HG03442 (cell line): ENCODE data around the gene CSNK1G2.

Experiments
- ATAC-seq: cut with Tn5 transposase; IDR thresholded peaks from one replicate; pipeline ENCODE4 v1.9.1; 2021; ENCODE audit warnings: mild to moderate bottlenecking, moderate library complexity; ENCODE audit not compliant: unreplicated experiment

The CSNK1G2 gene

DNA sequence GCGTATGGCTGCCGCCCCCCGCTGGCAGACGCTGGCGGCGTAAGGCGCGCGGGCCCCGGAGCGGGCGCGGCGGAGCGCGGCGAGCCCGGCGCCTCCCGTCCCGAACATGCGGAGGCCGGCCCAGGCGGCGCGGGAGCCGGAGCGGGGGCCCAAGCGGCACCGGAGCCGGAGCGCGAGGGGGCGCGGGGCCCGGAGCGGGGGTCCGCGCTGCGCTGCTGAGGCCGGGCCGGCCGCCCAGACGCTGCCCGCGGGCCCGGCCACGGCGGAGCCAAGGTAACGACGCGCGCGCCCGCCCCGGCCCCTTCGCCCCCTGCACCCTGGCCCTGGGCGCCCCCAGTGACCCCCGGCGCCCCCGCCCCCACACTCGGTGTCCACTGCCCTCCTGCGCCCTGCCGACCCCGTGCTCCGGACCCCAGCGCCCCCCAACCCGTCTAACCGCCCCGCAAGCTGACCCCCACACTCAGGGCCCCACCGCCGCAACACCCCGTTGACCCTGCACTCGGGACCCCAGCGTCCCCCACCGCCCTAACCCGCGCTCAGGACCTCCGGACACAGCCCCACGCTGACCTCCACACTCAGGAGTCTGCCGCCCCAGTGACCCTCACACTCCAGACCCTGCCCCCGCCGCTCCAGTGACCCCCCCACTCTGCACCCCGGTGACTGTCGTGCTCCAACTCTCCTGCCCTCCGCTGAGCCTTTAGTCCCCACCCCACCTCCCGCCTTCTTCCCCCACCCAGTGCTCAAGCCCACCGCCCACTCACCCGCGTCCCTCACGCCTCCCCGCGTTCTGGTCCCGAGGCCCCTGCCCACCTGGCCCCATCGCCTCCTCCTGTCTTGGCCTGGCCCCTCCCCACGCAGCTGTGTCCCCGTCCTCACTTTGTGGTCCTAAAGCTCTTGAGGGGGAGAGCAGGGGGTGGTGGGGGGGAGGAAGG lies at the start of gene CSNK1G2:
Gene CSNK1G2, plus strand, starts transcription at position 27 of the 932 bp plus-strand sequence. CDS start 28,601 bp downstream, outside the sequence.
- ATAC-seq = peak; percentile 15

DNA sequence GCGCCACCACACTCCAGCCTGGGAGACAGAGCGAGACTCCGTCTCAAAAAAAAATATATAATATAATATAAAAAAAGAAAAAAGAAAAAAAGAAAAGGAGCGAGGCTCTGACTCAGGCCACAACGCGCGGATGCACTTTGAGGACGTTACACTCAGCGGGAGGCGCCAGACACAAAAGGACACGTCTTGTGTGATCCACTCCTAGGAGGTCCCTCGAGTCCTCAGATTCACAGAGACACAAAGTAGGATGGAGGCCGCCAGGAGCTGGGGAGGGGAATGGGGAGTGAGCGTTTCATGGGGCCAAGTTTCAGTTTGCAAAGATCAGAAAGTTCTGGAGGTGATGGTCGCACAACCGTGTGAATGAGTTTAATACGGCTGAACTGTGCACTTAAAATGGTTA lies 47.2 kb upstream of the CSNK1G2 start:
- no peak for ATAC-seq

DNA sequence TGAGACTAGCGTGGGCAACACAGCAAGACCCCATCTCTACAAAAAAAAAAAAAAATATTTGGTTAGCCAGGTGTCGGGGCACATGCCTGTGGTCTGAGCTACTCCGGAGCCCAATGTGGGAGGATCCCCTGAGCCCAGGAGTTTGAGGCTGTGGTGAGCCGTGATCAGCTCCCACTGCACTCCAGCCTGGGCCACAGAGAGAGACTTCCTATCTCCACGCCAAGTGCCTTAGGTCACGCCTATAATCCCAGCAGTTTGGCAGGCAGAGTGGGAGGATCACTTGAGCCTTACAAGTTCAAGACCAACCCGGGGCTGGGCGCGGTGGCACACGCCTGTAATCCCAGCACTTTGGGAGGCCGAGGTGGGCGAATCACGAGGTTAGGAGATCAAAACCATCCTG lies 44.5 kb upstream of the CSNK1G2 start:
- no peak for ATAC-seq

DNA sequence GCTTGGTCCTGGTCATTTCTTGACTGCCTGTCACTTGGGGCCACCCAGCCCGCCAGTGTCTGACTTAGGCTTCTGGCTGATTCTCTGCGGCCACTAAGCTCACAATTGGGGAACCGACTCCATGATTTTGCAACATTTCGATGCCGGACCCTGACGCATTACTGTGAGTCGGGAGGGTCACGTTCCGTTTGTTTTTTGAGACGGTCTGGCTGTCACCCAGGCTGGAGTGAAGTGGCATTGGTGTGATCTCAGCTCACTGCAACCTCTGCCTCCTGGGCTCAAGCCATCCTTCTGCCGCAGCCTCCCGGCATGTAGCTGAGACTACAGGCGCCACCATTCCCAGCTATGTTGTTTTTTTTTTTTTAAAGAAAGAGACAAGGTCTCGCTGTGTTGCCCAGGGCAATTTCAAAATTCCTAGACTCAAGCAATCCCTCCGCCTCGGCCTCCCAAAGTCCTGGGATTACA lies 39.0 kb upstream of the CSNK1G2 start:
- no peak for ATAC-seq

DNA sequence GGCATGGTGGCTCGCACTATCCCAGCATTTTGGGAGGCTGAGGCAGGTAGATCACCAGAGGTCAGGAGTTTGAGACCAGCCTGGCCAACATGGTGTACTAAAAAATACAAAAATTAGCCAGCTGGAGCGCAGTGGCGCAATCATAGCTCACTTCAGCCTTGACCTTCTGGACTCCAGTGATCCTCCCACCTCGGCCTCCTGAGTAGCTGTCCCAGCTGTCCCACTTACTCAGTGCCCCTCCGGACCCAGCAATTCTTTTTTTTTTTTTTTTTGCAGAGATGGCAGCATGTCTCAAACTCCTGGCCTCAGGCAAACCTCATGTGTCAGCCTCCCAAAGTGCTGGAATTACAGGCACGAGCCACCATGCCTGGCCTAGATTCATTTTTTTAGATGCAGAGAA lies 38.0 kb upstream of the CSNK1G2 start:
- ATAC-seq = no peak

DNA sequence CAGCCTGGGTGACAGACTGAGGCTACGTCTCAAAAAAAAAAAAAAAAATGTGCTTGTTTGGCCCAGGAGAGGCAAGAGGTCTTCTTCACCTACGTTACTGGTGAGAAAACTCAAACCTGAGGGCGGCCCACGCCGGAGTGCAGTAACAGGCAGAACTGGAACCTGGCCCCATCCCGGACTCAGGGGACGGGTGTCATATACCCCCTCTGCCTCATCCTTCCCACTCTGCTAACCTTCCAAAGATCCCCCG lies 36.2 kb upstream of the CSNK1G2 start:
- peak; percentile 6 for ATAC-seq

DNA sequence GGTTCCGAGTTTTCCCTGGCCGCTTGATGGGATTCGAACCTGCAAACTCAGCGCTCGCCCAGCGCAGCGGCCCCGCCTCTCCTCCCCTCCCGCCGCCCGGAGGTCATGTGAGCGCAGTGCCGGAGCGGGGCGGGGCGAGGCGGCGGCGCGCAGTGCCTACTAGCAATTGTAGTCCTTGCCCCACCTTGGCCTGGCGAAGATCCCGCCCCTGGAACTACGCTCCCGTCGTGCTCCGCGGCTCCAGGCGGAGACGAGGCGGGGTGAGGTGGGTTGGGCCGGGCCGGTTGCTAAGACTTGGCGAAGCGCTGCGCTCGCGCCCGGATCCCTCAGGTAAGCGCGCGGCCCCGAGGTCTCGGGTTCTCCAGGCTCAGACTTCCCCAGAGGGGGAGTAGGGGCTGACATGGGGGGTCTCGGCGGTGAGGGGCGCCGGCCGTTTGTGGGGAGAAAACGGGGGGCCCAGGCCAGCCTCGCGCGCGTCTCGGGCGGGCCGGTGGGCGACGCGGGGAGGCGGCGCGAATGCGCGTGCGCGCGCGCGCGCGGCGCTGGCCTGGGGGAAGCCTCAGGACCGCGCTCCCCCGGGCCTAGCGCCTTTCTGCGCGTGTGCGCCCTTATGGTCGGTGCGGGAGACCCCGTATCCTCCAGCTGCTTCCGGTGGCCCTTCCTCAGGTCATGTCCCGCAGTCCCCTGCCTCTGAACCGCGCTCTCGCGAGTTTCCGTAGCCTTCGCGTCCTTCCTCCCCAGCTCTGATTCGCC lies 35.7 kb upstream of the CSNK1G2 start, which contains the start of the genes ADAT3 and SCAMP4:
Gene ADAT3, plus strand, starts transcription at position 290 of the 753 bp plus-strand sequence. CDS start 6,649 bp downstream, outside the sequence.
Gene SCAMP4, plus strand, starts transcription at position 290 of the 753 bp plus-strand sequence. CDS start 9,621 bp downstream, outside the sequence.
- ATAC-seq = peak; percentile 77

DNA sequence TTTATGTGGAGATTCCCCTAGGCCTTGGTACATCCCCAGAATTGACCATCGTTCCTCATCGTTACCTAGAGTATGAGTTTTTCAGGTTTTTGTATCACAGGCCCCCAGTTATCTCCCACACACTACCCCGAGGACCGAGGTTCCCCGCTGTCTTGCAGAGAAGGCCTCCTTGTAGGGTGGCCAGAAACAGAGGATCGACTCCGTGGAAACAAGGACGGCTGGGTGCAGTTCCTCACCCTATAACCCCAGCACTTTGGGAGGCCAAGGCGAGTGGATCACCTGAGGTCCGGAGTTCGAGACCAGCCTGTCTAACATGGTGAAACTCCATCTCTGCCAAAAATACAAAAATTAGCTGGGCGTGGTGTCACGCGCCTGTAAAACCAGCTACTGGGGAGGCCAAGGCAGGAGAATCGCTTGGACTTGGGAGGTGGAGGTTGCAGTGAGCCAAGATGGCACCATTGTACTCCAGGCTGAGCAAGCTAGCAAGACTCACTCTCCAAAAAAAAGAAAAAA lies 35.1 kb upstream of the CSNK1G2 start:
- no peak for ATAC-seq

DNA sequence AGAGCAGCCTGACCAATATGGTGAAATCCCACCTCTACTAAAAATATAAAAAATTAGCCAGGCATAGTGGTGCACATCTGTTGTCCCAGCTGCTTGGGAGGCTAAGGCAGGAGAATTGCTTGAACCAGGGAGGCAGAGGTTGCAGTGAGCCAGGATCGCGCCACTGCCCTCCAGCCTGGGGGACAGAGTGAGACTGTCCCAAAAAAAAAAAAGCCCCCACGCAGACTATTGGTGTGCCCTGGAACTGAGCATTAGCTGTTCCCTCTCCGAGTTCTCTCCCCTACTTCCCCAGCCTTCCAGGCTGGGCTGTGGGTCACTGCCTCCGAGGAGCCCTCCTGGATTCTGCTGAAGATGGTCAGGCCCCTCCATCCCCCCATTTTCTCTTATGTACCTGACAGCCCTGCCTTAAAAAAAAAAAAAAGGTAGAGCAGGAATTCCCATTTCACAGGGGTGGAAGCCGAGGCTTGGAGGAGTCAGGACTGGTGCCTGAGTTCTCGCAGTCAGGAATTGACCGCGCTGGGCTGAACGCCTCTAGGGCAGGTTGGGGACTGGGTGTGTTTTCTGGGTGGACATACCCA lies 33.9 kb upstream of the CSNK1G2 start:
- ATAC-seq = no peak

DNA sequence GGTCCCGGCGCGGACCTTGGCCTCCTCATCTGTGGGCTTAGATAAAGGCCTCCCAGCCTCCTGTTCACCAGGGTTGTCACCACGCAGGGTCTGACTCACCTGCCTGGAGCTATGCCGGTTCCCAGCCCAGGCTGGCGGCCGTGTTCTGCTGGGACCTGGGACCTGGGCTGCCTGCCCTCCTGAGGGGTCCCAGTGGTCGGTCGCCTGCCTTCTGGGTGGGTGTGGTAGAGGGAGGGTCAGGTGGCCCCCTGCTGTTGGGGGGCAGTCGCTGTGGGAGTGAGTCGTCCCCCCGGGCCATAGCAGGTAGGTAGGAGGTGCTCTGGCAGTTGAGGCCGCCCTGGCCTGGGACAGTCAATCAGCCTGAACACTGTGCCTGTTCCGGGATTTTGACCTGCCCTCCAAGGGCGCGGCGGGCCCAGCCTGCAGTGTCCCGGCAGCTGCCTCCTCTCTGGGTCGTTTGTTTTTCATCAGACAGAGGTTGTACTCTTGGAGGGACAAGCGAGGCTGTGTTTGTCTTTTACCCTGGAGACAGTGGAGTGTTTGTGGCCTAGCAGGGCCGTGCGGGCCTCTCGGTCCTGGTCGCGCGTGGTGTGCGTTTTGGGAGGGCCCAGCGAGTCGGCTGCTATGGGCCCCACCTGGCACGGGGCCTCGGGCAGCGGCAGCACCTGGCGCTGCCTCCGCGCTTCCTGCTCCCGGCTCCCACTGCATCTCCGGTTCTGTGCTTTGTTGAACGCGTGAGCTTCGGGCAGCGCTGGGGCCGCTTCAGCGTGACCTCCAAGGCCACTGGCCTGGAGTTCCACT lies 33.2 kb upstream of the CSNK1G2 start:
- no peak for ATAC-seq

DNA sequence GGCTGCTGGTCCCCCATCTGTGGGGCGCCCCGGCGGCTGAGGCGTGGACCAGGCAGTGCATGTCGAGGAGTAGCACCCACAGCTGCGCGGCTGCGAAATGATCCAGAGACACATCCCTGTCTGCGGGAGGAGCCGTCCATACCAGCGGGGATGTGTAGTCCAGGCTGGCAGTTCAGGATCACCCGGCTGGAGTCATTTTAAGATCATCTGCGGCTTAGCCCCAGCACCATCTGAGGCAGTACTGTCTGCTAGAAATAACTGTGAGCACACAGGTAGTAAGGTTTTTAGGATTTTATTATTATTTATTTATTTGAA lies 32.7 kb upstream of the CSNK1G2 start:
- ATAC-seq = no peak

DNA sequence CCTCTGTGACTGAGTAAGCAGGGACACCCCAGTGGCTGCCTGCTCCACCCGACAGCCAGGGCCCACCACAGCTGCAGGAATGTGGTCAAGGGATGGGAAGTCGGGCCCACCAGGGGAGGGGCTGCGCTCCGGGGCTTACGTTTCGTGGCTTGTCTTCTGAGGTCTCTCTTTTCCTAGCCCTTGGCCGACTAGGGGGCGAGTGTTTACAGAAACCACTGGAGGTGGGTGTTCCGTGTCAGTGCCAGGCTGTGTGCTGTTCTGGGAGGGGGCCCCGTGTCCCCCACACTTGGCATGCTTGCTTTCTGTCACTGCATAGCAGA lies 31.3 kb upstream of the CSNK1G2 start:
- no peak for ATAC-seq

DNA sequence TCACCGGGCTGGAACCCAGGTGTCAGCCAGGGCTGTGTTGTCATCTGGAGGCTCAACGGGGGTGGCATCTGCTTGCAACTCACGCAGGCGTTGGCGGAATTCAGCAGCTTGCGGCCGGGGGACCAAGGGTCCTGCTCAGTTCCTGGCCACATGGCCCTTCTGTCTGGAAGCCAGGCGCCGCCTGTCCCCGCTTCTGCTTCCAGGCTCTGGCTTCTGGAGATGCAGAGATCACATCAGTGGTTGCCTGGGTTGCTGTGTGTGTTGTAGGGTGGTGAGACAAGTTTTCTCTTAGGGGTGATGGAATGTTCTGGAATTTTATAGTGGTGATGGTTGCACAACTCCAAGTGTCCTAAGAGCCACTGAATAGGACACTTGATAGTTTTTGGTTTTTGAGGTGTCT lies 30.8 kb upstream of the CSNK1G2 start:
- no peak for ATAC-seq

DNA sequence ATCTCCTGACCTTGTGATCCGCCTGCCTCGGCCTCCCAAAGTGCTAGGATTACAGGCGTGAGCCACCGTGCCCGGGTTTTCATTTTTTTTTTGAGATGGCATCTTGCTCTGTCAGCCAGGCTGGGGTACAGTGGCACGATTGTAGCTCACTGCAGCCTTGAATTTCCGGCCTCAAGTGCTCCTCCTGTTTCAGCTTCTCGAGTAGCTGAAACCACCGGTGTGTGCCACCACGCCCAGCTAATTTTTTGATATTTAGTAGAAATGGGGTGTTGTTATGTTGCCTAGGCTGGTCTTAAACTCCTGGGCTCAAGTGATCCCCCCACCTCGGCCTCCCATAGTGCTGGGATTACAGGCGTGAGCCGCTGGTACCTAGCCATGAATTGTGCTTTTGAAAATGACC lies 29.9 kb upstream of the CSNK1G2 start:
- no peak for ATAC-seq

DNA sequence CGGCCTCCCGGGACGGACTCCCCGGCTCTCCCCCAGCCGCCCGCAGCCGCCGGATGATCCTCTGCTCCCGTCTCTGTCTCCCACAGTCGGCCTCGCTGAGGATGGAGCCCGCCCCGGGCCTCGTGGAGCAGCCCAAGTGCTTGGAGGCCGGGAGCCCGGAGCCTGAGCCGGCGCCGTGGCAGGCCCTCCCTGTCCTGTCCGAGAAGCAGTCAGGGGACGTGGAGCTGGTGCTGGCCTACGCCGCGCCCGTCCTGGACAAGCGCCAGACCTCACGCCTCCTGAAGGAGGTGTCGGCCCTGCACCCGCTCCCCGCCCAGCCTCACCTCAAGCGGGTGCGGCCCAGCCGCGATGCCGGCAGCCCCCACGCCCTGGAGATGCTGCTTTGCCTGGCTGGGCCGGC lies 29.0 kb upstream of the CSNK1G2 start:
- no peak for ATAC-seq

DNA sequence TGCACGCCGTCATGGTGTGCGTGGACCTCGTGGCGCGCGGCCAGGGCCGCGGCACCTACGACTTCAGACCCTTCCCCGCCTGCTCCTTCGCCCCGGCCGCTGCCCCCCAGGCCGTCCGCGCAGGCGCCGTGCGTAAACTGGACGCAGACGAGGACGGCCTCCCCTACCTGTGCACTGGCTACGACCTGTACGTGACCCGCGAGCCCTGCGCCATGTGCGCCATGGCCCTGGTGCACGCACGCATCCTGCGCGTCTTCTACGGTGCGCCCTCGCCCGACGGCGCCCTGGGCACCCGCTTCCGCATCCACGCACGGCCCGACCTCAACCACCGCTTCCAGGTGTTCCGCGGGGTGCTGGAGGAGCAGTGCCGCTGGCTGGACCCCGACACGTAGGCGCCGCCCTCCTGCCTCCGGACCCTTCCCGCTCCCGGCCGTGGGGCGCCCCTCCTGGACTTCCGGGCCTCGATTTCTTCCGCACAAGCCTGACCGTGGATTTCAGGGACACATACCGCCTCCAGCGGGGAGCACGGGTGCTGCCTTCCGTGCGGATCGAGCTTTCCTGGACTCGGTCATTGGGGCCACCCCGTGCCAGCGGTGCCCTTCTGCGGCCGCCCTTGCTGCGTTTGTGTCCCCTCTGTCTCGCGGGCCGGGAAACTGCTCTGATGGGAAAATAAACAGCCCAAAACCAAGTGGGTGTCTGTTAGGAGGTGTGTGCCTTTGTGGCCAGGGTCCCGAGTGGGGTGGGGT lies 28.0 kb upstream of the CSNK1G2 start:
- no peak for ATAC-seq

DNA sequence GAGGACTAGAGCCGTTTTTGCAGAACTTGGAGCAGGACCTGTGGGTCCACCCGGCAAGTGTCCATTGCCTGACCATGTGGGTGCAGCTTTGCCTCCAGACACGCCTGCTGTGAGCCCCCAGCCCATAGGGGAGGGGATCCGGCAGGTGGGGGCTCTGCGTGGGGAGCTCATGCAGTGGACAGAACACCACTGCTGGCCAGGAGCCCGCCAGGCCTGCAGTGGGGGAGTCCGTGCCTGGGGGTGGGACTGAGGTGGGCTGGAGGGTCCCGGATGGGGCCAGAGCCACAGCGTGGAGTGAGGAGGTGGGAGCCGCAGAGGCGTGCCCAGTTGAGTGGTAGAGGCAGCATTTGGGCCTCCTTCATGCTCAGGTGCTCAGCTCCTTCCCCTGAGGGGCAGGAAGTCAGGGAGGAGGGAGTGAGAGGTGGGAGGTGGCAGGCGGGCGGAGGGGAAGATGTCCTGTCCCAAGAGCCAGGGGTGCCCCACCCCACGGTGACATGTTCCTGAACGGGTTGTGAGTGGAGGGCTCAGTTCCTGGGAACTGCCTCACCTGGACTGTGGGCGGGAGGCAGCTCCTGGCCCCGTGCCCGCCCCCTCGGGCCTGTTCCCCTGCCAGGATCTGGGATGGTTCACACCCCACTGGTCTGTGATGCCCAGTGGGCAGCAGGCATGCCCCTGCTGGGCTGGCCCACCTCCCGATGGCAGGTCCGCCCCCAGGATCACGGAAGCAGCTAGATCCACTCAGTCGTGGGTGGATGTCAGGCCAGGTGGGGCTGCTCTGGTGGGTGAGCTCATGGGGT lies 27.0 kb upstream of the CSNK1G2 start:
- no peak for ATAC-seq

DNA sequence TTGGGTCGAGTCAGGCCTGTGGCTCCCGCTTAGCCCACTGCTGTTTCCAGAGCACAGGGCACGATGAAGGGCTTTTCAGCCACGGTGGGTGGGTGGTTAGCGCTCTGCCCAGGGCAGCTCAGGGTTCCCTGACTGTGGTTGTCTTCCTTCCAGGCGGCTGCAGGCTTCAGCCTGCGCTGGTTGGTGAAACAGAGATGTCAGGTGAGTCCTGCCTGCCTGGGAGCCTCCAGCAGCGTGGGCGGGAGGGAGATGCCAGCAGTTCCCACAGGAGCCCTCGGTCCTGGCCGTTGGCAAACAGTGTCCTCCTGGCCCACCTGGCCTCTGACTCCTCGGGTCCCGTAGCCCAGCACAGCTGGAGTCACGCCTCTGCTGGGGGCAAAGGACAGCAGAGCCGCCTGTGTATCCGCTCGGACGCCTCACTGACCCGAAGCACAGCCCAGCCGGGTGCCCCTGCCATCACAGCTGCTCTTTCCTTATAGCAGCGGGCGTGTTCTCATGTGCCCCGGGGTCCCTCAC lies 26.1 kb upstream of the CSNK1G2 start:
- no peak for ATAC-seq

DNA sequence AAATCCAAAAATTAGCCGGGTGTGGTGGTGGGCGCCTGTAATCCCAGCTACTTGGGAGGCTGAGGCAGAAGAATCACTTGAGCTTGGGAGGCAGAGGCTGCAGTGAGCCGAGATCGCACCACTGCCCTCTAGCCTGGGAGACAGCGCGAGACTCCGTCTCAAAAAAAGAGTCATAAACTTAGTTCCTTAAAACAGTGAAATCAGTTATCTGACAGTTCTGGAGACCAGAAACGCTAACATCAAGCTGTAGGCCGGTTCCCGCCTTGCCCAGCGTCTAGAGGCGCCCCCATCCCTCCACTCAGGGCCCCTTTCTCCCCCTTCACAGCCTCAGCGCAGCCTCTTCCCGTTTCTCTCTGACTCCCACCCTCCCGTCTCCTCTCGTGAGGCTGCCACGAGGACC lies 23.8 kb upstream of the CSNK1G2 start:
- no peak for ATAC-seq
